RWPE2 (cell line): ENCODE data around the gene MACROD2.

Experiments
- ATAC-seq: fragments of 200-7000 bp; cut with Tn5 transposase; 3 replicates; pipeline ENCODE4 v1.9.1; 2021; ENCODE audit warnings: low read depth
- DNase-seq: peaks from one replicate; pipeline ENCODE4 v3.0.0-alpha.2; 2020; ENCODE audit warnings: low spot score
- H3K27ac ChIP-seq: fragments of 450-650 bp; 2 replicates; pipeline ENCODE4 v1.5.1; 2017; ENCODE audit warnings: mild to moderate bottlenecking; ENCODE audit not compliant: poor library complexity, severe bottlenecking
- H3K27me3 ChIP-seq: fragments of 250-450 bp; sonication (Bioruptor Pico); 2 replicates; pipeline ENCODE4 v1.5.1; 2021; ENCODE audit warnings: mild to moderate bottlenecking, moderate library complexity; ENCODE audit not compliant: insufficient read depth, poor library complexity, severe bottlenecking
- H3K36me3 ChIP-seq: fragments of 250-450 bp; sonication (Bioruptor Pico); 2 replicates; pipeline ENCODE4 v1.5.1; 2020; ENCODE audit warnings: low read depth, mild to moderate bottlenecking, moderate library complexity
- H3K4me1 ChIP-seq: fragments of 250-450 bp; sonication (Bioruptor Pico); 2 replicates; pipeline ENCODE4 v1.5.1; 2021; ENCODE audit warnings: mild to moderate bottlenecking, moderate library complexity; ENCODE audit not compliant: insufficient read depth, poor library complexity, severe bottlenecking
- H3K4me3 ChIP-seq: fragments of 250-450 bp; sonication (Bioruptor Pico); 2 replicates; pipeline ENCODE4 v1.5.1; 2021; ENCODE audit warnings: mild to moderate bottlenecking, moderate library complexity; ENCODE audit not compliant: severe bottlenecking
- H3K9me3 ChIP-seq: fragments of 250-450 bp; sonication (Bioruptor Pico); 2 replicates; pipeline ENCODE4 v1.5.1; 2021; ENCODE audit warnings: mild to moderate bottlenecking, moderate library complexity; ENCODE audit not compliant: severe bottlenecking
- CTCF ChIP-seq: fragments of 450-650 bp; IDR thresholded peaks from one replicate; pipeline ENCODE4 v1.5.1; 2017; ENCODE audit warnings: mild to moderate bottlenecking, moderate library complexity; ENCODE audit not compliant: poor library complexity, severe bottlenecking

Gene MACROD2

GRCh38 chr20:15047042-15047441 is 1051.7 kb downstream of the MACROD2 start:
- ATAC-seq (no peak), DNase-seq (no peak)
- no peak for TF ChIP-seq CTCF
- H3K27me3 ChIP-seq: no peaks in the 10 kb centered on the region
- H3K36me3 ChIP-seq: no peaks in the 10 kb centered on the region
- no peaks in the 10 kb centered on the region for H3K9me3 ChIP-seq
- H3K4me1 ChIP-seq: peaks cover 13% of the 10 kb centered on the region
- no peak overlapping the region for H3K4me3 ChIP-seq
- no peak overlapping the region for H3K27ac ChIP-seq

- no peaks in the 10 kb centered on the region for H3K27me3 ChIP-seq
- no peaks in the 10 kb centered on the region for H3K9me3 ChIP-seq
- no peak for ATAC-seq
- peaks cover 13% of the 10 kb centered on the region for H3K4me1 ChIP-seq
- no peak overlapping the region for H3K4me3 ChIP-seq
- no peak for TF ChIP-seq CTCF
- no peaks in the 10 kb centered on the region for H3K36me3 ChIP-seq
- no peak overlapping the region for H3K27ac ChIP-seq
- no peak for DNase-seq
These were observed 1052.3 kb downstream of the MACROD2 start for GRCh38 chr20:15047601-15048000.

- Histone ChIP-seq H3K4me3 (no peak overlapping the region), H3K4me1 (no peaks in the 10 kb centered on the region), H3K27me3 (no peaks in the 10 kb centered on the region), H3K36me3 (no peaks in the 10 kb centered on the region), H3K9me3 (no peaks in the 10 kb centered on the region), H3K27ac (no peak overlapping the region)
- DNase-seq (no peak), ATAC-seq (no peak)
- no peak for TF ChIP-seq CTCF
These were observed 1060.9 kb downstream of the MACROD2 start for GRCh38 chr20:15056246-15056645.

GRCh38 chr20:15058841-15059240 is 1063.5 kb downstream of the MACROD2 start:
- no peaks in the 10 kb centered on the region for H3K4me1 ChIP-seq
- no peaks in the 10 kb centered on the region for H3K9me3 ChIP-seq
- ATAC-seq (no peak; the same call in 2 of the 3 replicates), DNase-seq (no peak)
- no peak overlapping the region for H3K4me3 ChIP-seq
- TF ChIP-seq CTCF: no peak
- no peak overlapping the region for H3K27ac ChIP-seq
- no peaks in the 10 kb centered on the region for H3K36me3 ChIP-seq
- H3K27me3 ChIP-seq: no peaks in the 10 kb centered on the region

- no peak for TF ChIP-seq CTCF
- H3K9me3 ChIP-seq: no peaks in the 10 kb centered on the region
- no peaks in the 10 kb centered on the region for H3K4me1 ChIP-seq
- H3K36me3 ChIP-seq: no peaks in the 10 kb centered on the region
- DNase-seq: no peak
- no peak overlapping the region for H3K4me3 ChIP-seq
- ATAC-seq: no peak
- no peaks in the 10 kb centered on the region for H3K27me3 ChIP-seq
- H3K27ac ChIP-seq: no peak overlapping the region
These were observed 1064.1 kb downstream of the MACROD2 start for GRCh38 chr20:15059438-15059837.
